Measurements from ENCODE around the gene FAM3B.

GRCh38 chr21:41399246-41399800 is 82.7 kb downstream of the FAM3B start:
- TF ChIP-seq CTCF (IDR thresholded peaks at IDR 0.05) (no peak), POLR2A (IDR thresholded peaks at IDR 0.05) (no peak)

Measured in lower leg skin (tissue), 3 donors.